GM21526 (cell line): ENCODE measurements around the gene ALKBH2.
"Not testable (repeated sequence)": the region's sequence is repeated elsewhere in the genome, so short reads cannot be mapped to it uniquely, and the experiment has no call there.

Source experiments
- ATAC-seq: cut with Tn5 transposase; IDR thresholded peaks from one replicate; pipeline ENCODE4 v1.9.1; 2021; ENCODE audit warnings: moderate library complexity; ENCODE audit not compliant: unreplicated experiment, low FRiP score

ALKBH2 gene

DNA sequence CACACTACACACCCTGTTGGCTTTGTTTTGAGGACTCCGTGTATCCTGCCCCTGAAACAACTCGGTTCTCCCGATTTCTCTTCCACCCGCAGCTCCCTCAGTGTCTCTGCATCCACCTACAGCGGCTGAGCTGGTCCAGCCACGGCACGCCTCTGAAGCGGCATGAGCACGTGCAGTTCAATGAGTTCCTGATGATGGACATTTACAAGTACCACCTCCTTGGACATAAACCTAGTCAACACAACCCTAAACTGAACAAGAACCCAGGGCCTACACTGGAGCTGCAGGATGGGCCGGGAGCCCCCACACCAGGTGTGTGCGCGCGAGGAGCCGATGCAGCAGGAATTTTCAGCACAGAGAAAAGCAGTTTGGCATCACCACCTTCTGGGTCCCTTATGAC lies 10.5 kb downstream of the ALKBH2 start:
- ATAC-seq = no peak

DNA sequence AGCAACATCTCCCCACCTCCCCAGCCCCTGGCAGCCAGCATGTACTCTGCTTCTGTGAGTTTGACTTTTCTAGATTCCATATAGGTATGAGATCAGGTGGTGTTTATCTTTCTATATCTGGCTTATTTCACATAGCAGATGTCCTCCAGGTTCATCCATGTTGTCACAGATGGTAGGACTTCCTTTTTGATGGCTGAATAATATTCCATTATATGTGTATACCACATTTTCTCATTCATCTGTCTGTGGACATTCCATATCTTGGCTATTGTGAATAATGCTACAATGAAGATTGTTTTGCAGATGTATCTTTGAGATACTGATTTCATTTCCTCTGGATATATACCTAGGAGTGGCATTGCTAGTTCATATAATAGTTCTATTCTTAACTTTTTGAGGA lies 18.4 kb downstream of the ALKBH2 start:
- no peak for ATAC-seq

DNA sequence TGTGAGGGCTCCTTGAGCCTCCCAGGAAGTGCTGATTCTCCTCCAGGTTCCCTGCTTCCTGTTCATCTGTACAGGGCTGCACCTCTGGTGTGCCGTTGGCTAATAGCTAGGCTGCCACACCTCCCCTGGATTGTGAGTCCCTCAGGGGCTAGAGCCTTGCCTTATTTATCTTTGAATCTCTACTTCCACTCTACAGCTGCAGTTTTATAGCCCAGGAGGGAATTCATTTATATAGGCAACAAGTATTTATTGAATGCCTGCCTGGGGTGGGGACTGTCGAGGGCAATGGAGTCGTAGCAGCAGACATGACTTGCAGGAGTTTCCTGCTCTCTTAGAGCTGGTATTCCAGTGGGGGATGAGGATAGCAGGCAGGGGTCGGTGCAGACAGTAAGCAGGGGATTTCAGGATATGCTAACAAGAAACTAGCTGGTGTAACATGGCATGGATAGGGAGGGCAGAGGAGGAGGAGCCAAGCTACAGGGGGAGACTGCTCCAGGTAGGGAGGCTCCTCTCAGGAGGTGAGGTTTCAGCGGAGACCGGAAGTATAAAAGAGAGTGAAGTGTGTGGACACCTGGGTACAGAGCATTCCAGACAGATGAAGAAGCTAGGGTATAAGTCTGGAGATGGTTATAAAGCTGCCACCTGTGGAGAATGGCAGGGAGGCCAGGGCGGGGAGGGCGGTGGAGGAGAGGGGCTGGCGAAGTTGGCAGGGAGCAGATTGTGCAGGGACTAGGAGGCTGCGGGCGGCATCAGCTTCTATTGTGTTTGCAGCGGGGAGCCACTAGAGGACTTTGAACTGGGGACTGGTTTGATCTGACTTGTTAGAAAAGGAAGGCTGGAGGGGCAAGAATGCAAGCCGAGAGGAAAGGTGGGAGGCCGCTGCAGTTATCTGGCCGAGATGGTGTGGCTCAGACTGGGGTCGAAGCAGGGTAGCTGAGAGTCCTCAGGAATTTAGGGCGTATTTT lies 23.7 kb downstream of the ALKBH2 start:
- no peak for ATAC-seq

DNA sequence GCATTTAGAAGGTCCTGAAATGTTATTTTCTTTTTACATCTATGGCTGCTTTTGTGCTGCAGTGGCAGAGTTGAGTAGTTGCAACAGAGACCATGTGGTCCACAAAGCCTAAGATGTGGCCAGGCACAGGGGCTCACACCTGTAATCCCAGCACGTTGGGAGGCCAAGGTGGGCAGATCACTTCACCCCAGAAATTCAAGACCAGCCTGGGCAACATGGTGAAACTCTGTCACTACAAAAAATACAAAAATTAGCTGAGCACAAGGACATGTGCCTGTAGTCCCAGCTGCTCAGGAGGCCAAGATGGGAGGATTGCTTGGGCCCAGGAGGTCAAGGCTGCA lies 27.4 kb downstream of the ALKBH2 start:
- ATAC-seq = no peak

DNA sequence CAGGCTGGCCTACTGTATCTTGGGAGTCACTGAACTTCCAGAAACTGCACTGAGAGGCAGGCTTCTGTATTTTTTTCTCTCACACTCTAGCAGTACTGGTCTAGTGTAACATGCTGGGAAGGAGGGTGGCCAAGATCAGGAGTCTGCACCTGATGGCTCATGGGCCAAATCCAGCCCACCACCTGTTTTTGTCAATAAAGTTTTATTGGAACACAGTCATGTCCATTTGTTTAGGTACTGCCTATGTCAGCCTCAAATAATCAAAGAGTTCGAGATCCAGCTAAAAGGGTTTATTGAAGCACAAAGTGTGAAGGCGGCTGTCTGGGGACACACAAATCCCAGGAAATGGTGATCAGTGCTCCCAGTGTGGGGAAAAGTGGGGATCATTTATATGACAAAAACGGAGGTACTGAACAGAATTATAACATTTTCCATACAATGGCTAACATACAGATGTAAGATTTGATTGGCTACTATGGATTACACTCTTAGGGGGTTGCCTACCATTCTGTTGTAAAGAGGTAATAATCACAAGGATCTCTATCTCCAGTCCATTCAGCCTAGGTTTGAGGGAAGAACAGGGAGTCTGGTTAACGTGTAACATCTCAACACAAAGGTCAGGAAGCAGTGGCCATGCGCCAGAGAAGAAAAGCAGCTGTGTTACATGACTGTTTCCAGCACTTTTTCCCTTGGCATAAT lies 28.0 kb downstream of the ALKBH2 start:
- no peak for ATAC-seq

DNA sequence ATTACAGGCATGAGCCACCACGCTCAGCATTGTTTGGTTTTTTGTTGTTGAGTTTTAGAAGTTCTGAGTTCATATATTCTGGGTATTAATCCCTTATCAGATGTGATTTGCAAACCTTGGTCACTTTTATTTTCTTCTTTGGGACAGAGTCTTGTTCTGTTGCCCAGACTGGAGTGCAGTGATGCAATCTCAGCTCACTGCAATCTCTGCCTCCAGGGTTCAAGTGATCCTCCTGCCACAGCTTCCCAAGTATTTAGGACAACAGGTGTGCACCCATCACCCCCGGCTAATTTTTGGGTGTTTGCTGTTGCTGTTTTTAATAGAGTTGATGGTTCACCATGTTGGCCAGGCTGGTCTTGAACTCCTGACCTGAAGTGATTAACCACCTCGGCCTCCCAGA lies 29.1 kb downstream of the ALKBH2 start:
- no peak for ATAC-seq

DNA sequence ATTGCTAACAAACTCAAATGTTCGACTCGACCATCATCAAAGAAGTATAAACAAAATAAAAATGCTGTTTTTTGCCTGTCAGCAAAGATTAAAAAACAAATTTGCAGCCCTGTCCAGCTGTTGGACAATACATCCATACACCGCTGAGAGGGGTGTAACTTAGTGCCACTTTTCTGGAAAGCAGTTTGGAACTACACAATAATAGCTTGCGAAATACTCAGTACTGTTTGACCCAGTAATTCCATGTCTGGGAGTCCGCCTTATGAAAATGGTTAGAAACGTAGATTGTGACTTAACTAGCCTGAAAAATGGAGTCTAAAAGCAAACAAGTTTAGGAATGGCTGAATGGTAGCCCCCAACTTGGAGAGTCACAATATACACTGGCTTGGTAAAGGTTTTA lies 34.5 kb downstream of the ALKBH2 start:
- ATAC-seq = no peak

DNA sequence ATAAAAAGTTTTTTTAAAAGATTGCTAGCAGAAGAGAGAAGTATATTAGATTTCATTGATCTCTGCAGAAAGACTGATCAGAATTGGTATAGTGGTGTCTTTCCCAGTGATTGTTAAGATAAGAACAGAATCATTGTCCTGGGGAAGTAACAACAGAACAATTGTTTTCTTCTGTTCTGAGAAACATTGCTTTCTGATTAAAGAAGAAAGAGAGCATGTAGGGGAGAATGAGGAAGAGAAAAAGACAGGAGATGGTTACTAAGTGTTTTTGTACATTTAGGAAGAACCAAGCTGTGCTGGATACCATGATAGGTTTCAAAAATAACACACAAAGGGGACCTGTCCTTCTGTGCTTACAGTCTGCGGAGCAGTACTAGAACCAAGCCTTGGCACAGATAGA lies 35.9 kb downstream of the ALKBH2 start:
- ATAC-seq = no peak

DNA sequence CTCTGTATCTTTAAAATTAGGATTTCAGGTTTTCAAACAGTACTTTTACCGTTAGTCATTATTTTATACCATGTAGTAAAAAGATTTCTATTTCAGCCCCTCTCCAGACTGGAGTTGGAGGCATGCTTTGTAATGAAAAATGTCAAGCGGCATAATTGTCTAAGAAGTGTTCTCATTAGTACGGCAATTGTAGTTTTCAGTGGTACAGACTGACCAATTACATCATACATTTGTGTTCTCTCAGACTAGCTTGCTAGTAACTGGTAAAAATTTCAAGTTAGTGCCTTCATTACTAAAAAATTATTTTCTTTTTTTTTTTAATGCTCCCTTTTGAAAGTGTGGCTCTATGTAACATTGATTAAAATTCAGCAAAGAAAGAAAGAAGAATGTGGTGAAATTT lies 36.4 kb downstream of the ALKBH2 start:
- ATAC-seq = no peak

DNA sequence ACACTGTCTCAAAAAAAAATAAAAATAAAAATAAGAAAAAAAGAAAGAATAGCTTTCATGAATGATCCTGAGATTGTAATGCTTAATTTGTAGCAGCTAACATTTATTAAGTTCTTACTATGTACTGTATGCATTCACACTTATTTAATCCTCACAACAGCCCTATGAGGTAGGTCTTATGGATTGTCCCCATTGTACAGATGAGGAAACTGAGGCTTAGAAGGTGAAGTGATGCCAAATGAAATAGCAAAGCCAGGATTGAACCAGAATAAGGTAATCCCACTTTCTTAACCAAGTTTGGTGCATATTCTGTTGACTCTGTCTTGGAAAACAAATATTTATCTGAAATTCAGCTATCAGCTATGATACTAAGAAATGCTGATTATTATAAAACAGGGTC lies 38.8 kb downstream of the ALKBH2 start:
- ATAC-seq = no peak

DNA sequence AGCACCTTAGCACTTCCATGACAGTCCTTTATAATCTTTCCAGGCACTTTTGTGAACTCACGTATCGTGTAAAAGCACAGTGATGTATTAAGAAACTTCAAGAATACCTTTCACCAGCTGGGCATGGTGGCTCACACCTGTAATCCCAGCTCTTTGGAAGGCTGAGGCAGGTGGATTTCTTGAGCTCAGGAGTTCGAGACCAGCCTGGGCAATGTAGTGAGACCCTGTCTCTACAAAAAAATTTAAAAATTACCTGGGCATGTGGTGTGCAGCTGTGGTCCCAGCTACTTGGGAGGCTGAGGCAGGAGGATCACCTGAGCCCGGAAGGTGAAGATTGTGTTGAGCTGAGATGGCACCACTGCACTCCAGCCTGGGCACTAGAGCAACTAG lies 39.2 kb downstream of the ALKBH2 start:
- ATAC-seq = peak; percentile 4

DNA sequence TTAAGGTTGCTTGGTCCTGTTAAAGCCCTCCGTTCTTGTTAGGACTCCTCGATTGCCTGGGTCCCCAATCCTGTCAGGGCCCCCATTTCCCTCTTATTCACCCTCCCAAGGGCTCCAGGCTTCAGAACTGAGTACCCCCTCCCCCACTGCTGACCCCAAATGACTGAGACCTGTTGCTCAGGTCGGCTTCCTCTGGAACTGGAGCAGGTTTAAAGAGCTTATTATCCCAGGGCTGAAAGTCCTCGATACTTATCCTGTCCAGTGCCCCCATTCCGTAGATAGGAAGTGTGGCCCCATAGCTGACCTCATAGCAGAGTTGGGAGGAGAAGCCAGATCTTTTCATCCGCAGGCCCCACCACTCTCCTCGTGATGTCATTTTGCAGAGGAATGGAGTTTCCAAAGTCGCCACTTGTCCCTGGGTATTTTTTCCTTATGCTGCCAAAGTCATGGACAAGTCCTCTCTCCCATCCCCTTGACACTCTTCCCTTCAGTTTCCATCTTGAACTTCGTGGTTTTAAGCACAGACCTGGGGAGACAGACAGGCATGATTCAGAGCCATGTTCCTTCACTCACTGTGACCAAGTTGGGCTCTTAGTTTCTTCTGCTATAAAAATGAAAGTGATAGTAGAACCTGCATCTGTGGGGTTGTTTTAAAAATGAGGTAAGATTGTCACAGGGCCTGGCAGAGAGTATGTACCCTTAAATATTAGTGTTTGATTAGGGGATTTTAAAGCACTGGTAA lies 39.7 kb downstream of the ALKBH2 start:
- peak; percentile 54 for ATAC-seq

DNA sequence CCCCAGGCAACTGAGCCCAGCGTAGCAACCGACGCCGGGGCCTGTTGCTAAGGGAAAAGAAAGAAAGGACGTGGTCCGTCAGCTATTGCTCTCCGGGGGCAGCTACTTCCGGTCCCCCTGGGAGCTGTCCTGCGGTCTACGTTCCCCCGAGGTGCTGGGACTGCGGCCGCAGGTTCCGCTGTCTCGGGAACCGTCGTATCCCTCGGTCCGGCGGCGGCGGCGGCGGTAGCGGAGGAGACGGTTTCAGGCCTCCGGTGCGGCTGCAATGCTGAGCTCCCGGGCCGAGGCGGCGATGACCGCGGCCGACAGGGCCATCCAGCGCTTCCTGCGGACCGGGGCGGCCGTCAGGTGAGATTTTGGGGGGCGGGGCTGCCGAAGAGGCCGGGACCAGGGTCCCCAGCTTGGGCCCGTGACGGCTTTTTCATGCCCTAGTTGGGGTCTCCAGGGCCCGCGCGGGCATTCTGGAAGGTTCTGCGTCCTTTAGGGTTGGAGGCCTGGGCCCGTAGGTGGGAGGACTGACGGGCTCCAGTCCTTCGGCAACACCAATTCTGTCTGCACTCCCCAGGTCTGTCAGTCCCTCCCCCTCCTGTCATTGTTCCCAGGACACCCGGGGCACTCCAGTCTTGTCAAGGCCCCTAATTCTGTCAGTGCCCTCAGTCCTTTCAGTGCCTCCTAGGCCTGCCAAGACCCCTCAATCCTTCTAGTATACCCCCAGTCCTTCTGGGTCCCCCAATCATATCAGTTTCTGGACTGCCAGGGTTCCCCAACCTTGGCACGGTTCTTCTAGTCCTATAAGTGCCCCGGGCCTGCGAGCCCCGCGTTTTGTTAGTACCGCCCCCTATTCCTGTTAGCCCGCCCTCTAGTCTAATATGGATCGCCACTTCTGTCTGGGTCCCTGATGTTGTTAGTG lies 40.6 kb downstream of the ALKBH2 start, which contains the start of gene USP30:
USP30 (plus strand) TSS at position 163 of the 910 bp plus-strand sequence; CDS start at position 266, 103 bp downstream.
- peak; percentile 67 for ATAC-seq

DNA sequence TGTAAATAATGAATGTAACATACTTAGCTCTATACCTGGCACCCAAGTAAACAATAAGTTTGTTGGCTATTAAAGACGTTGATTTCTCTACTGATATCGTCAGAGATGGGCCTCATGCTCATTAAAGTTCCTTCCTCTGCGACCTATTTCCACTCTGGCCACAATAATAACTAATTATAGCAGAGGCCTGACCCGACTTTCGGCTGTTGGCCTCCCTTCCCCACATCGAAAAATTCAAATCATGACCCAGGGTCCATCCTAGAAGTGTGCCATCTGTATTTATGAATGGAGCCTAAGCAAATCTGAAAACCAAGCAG lies 41.2 kb downstream of the ALKBH2 start:
- ATAC-seq = no peak

DNA sequence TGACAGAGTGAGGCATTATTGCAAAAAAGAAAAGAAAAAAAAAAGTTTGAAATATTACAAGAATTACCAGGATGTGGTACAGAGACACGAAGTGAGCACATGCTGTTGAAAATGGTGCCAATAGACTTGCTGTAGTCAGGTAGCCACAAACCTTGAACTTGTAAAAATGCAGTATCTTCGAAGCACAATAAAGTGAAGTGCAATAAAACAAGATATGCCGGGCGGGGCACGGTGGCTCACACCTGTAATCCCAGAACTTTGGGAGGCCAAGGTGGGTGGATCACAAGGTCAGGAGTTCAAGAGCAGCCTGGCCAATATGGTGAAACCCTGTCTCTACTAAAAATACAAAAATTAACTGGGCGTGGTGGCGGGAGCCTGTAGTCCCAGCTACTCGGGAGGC lies 43.5 kb downstream of the ALKBH2 start:
- ATAC-seq = not testable (repeated sequence)

DNA sequence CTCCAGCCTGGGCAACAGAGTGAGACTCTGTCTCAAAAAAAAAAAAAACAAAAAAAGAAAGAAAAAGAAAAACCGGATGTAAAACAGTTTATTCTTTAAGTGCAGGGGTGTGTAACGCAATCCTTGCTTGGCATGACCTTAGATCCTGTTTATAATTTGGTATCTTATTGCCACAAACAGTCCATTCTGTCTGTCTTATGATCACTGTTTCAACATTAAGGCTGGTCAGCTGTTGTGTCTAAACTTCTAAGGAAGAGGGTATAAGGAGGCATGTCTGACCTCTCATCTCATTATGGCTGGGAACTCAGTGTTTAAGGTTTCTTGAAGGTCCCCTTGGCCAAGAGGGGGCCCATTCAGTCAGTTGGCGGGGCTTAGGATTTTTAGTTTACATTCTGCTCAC lies 44.6 kb downstream of the ALKBH2 start:
- not testable (repeated sequence) for ATAC-seq

DNA sequence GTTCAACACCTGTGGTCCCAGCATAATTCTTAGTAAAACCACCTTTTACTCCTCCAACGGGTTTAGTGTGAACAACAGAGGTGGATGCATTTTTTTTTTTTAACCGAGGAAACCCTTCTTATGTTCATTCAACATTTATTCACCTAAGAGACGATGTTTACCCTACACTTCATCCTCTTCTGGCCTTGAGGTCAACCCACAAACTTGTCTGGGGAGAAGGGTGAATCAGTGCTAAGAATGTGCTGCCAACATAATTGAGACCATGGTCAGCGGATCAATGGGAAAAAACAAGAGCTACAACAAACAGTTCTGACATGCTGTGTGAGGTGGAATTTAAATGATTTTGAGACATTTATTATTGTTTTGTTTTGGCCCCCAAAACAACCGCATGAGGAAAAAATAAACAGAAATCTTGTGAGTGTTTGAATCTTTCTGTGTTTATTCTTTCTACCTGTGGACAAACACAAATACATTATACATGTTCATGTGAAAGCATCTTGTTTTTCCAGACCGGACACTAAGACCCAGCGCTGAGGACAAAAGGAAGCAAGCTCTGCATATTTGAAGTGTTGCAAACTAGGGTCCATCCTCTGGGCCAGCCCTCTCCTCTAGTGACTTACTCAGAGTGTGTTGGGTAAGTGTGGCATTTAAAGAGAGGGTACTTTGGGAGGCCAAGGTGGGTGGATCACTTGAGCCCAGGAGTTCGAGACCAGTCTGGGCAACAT lies 46.0 kb downstream of the ALKBH2 start:
- no peak for ATAC-seq

DNA sequence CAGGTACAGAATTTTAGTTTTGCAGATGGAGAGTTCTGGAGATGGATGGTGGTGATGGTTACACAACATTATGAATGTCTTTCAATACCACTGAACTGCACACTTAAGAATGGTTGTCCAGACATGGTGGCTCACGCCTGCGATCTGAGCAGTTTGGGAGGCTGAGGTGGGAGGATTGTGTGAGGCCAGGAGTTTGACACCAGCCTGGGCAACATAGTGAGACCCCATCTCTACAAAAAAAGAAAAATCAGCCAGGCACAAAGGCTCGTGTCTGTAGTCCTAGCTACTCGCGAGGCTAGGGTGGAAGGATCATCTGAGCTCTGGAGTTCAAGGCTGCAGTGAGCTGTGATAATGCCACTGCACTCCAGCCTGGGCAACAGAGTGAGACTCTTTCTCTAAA lies 49.0 kb downstream of the ALKBH2 start:
- ATAC-seq = no peak
